Mesothelial cell of epicardium (in vitro differentiated cells): Measurements from ENCODE around the gene LRG1. TPM values are rescaled to one million over a fixed set of nuclear protein-coding genes. Genes with fewer than 3 reads are reported as not detected.

Experiments
- DNase-seq, 2 experiments: peaks; one replicate each; pipeline ENCODE4 v3.0.0; 2021; ENCODE audit warnings: low spot score in 2 of 2; ENCODE audit not compliant: unreplicated experiment in 2 of 2
- H3K27ac Mint-ChIP-seq: 2 replicates; pipeline ENCODE4 v1.8.0; 2021; ENCODE audit warnings: mixed read lengths
- H3K27me3 Mint-ChIP-seq: 2 replicates; pipeline ENCODE4 v1.8.0; 2021; ENCODE audit warnings: low read depth, mixed read lengths
- H3K36me3 Mint-ChIP-seq: 2 replicates; pipeline ENCODE4 v1.8.0; 2021; ENCODE audit warnings: mixed read lengths
- H3K4me1 Mint-ChIP-seq: 2 replicates; pipeline ENCODE4 v1.8.0; 2021; ENCODE audit warnings: mixed read lengths
- H3K4me3 Mint-ChIP-seq: 2 replicates; pipeline ENCODE4 v1.8.0; 2021; ENCODE audit warnings: mild to moderate bottlenecking, moderate library complexity, mixed read lengths
- H3K9me3 Mint-ChIP-seq: 2 replicates; pipeline ENCODE4 v1.8.0; 2021; ENCODE audit warnings: mixed read lengths
- total RNA-seq: library from RNA; stranded (reverse); gene quantifications from 3 replicates; pipeline ENCODE4 v1.2.1, GENCODE V29; 2021
- TF ChIP-seq, protein P1 (sequence below): fragments of 200-600 bp; sonication (generic); IDR thresholded peaks from one replicate; pipeline ENCODE4 v1.5.0; 2021; ENCODE audit warnings: antibody characterized with exemption; ENCODE audit not compliant: unreplicated experiment

LRG1 gene
- total RNA-seq, 1 donor from 2014 or later: 0.16 TPM

- TF ChIP-seq, protein P1, sequence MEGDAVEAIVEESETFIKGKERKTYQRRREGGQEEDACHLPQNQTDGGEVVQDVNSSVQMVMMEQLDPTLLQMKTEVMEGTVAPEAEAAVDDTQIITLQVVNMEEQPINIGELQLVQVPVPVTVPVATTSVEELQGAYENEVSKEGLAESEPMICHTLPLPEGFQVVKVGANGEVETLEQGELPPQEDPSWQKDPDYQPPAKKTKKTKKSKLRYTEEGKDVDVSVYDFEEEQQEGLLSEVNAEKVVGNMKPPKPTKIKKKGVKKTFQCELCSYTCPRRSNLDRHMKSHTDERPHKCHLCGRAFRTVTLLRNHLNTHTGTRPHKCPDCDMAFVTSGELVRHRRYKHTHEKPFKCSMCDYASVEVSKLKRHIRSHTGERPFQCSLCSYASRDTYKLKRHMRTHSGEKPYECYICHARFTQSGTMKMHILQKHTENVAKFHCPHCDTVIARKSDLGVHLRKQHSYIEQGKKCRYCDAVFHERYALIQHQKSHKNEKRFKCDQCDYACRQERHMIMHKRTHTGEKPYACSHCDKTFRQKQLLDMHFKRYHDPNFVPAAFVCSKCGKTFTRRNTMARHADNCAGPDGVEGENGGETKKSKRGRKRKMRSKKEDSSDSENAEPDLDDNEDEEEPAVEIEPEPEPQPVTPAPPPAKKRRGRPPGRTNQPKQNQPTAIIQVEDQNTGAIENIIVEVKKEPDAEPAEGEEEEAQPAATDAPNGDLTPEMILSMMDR: no peak
- no peaks in the 10 kb centered on the region for H3K9me3 Mint-ChIP-seq
- peaks cover 15% of the 10 kb centered on the region for H3K36me3 Mint-ChIP-seq
- no peak overlapping the region for H3K4me3 Mint-ChIP-seq
- no peaks in the 10 kb centered on the region for H3K4me1 Mint-ChIP-seq
- no peaks in the 10 kb centered on the region for H3K27me3 Mint-ChIP-seq
- H3K27ac Mint-ChIP-seq: no peak overlapping the region
- no peak for DNase-seq
These were observed 34.8 kb downstream of the LRG1 start for GRCh38 chr19:4504891-4505569.

DNA sequence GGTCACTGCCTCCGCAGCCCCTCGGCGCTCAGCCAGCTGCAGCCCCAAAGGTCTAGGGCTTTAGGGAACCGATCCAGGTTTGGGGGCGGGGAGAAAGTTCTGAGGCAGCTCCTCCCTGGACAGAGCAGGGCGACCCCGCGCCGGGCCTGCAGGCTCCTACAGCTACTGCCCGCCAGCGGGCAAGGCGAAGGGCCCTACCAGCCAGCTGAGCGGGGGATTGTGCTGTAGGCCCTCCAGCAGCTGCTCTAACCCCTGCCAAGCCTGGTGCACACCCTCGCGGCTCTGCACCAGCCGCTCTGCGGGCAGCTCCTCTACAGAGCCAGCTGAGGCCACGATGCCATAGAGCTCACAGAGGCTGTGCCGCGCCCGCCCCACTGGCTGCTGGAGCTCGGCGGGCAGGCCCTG, 35.5 kb downstream of the LRG1 start:
- TF ChIP-seq, protein P1: no peak
- Mint-ChIP-seq H3K27me3 (no peaks in the 10 kb centered on the region), H3K27ac (no peak overlapping the region), H3K9me3 (no peaks in the 10 kb centered on the region), H3K36me3 (peaks cover 17% of the 10 kb centered on the region), H3K4me1 (no peaks in the 10 kb centered on the region), H3K4me3 (no peak overlapping the region)
- DNase-seq: no peak

DNA sequence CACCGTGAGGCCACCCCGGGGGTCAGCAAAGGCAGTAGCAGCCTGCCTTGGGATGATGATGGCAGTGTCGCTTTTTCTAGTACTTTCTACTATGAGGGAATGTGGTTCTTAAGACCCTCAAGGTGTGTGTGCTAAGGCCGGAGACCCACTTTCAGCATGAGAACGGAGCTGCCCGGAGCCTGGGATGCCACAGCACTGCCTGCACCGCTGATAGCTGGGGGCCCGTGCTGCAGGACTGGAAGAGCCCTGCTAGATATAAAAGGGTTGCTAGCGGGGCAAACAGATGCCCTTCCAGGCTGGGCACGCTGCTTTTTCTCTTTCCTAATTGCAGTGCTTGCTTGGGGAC, 36.0 kb downstream of the LRG1 start:
- no peaks in the 10 kb centered on the region for H3K27me3 Mint-ChIP-seq
- TF ChIP-seq, protein P1: no peak
- no peaks in the 10 kb centered on the region for H3K4me1 Mint-ChIP-seq
- no peak overlapping the region for H3K27ac Mint-ChIP-seq
- DNase-seq: no peak
- H3K4me3 Mint-ChIP-seq: no peak overlapping the region
- H3K9me3 Mint-ChIP-seq: no peaks in the 10 kb centered on the region
- peaks cover 17% of the 10 kb centered on the region for H3K36me3 Mint-ChIP-seq

DNA sequence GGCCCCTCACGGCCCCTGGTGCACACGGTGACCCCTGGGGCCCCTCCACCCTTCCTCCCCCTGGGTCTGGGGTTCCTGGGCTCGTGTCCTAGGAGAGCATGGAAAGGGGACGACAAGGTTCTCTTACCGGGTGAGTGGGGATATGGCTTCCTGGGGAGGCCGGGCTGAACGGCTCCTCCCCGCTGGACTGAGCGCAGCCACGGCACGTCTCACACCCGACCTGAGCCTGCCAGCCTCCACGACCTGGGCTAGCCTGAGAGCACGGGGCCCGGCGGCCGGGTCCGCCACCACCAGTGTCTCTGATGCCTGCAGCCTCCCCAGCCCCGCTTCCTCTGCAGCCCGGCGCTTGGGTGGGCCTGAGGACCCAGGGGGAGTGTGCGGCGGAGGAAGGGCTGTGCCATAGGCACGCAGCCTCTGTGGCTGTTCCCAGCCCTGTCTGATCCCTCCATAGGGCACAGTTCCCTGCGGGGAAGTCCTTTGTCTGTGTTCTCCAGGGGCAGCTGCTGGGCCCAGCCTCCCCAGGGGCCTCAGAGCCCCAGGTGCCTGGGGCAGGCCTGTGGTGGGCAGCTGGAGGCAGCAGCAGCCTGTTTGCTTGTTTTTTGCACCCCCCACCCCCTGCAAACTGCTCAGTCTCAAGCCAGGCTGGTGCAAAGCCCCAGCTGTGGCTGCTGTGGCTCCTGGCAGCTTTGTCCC, 36.6 kb downstream of the LRG1 start:
- no peaks in the 10 kb centered on the region for H3K9me3 Mint-ChIP-seq
- H3K4me1 Mint-ChIP-seq: no peaks in the 10 kb centered on the region
- TF ChIP-seq, protein P1: no peak
- DNase-seq: no peak
- no peak overlapping the region for H3K4me3 Mint-ChIP-seq
- no peak overlapping the region for H3K27ac Mint-ChIP-seq
- H3K36me3 Mint-ChIP-seq: peaks cover 17% of the 10 kb centered on the region
- H3K27me3 Mint-ChIP-seq: no peaks in the 10 kb centered on the region

DNA sequence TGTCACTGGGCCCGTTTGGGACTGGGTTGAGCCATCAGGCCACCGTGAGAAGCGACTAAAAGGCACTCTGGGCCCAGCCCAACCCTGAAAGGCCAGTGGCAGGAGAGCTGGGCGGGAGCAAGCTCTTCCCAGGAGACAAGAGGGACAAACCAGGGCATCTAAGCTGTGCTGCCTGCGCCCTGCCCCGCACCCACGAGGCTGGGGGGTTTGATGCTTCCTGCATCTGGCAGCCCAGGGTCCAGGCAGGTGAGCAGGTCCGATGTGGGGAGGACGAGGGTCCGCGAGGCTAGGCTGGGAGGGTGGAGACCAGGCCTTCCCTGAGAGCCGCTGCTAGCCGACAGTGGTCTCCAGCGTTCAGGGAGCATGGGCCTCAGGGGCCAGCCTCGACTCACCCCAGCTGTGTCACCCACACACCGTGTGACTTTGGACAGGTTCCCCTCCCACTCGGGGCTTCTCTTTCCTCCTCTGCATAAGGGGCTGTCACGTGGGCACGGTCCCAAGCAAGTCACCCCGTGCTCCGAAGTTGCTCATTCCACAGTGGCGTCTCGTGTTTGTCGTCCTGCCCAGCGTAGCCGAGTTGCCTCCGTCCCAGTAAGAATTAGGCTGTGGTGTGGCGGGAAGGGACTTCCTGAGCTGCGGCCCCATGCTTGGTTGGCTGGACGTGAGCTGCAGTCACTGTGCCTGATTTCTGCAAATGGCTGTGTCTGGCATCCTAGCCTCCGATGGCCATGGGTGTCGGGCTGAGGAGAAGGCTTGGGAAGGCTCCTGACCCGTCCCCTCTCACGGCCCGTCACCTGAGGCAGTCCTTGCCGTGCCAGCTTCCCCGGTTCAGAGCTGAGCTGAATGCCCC, 37.3 kb downstream of the LRG1 start:
- Mint-ChIP-seq H3K9me3 (no peaks in the 10 kb centered on the region), H3K27ac (no peak overlapping the region), H3K4me1 (no peaks in the 10 kb centered on the region), H3K36me3 (peaks cover 17% of the 10 kb centered on the region), H3K27me3 (no peaks in the 10 kb centered on the region), H3K4me3 (no peak overlapping the region)
- TF ChIP-seq, protein P1: no peak
- DNase-seq: no peak
